IMR-90 (cell line): ENCODE measurements around the gene LCK.

Experiments
- BHLHE40 ChIP-seq: fragments of 150-350 bp; IDR thresholded peaks from 2 replicates; pipeline ENCODE4 v1.6.1; 2016; ENCODE audit warnings: mild to moderate bottlenecking, low read depth, low read length
- CEBPB ChIP-seq: IDR thresholded peaks from 2 replicates; pipeline ENCODE4 v1.6.1; 2012; ENCODE audit warnings: low read depth, low read length, improper control_type of control experiment
- CHD1 ChIP-seq: IDR thresholded peaks from 2 replicates; pipeline ENCODE4 v1.6.1; 2012; ENCODE audit warnings: low read depth, low read length, improper control_type of control experiment
- CTCF ChIP-seq: conservative IDR thresholded peaks from 2 replicates; pipeline ENCODE4 v1.5.1; 2012; ENCODE audit warnings: mild to moderate bottlenecking, low read depth, low read length, improper control_type of control experiment
- ELK1 ChIP-seq: fragments of 150-350 bp; IDR thresholded peaks from 2 replicates; pipeline ENCODE4 v1.6.1; 2016; ENCODE audit warnings: low read depth, mild to moderate bottlenecking, low read length, moderate library complexity, borderline replicate concordance
- FOS ChIP-seq: fragments of 150-350 bp; IDR thresholded peaks from 2 replicates; pipeline ENCODE4 v1.6.1; 2016; ENCODE audit warnings: low read depth, low read length
- MAFK ChIP-seq: IDR thresholded peaks from 2 replicates; pipeline ENCODE4 v1.6.1; 2012; ENCODE audit warnings: low read depth, low read length, improper control_type of control experiment
- MAZ ChIP-seq: IDR thresholded peaks from 2 replicates; pipeline ENCODE4 v1.6.1; 2012; ENCODE audit warnings: low read depth, mild to moderate bottlenecking, low read length, improper control_type of control experiment, moderate library complexity, borderline replicate concordance
- MXI1 ChIP-seq: IDR thresholded peaks from 2 replicates; pipeline ENCODE4 v1.6.1; 2012; ENCODE audit warnings: low read depth, mild to moderate bottlenecking, low read length, moderate library complexity, borderline replicate concordance
- POLR2A ChIP-seq: IDR thresholded peaks from 2 replicates; pipeline ENCODE4 v1.6.1; 2012; ENCODE audit warnings: mild to moderate bottlenecking, low read depth, low read length
- RAD21 ChIP-seq: IDR thresholded peaks from 2 replicates; pipeline ENCODE4 v1.6.1; 2012; ENCODE audit warnings: low read length, improper control_type of control experiment
- RFX5 ChIP-seq: IDR thresholded peaks from 2 replicates; pipeline ENCODE4 v1.8.0; 2012; ENCODE audit warnings: low read depth, mild to moderate bottlenecking, low read length, moderate library complexity
- USF2 ChIP-seq: fragments of 150-350 bp; IDR thresholded peaks from 2 replicates; pipeline ENCODE4 v1.6.1; 2017; ENCODE audit warnings: mild to moderate bottlenecking, antibody characterized with exemption, low read length, low read depth

- no peak for TF ChIP-seq CTCF
- no peak for TF ChIP-seq MAZ
- TF ChIP-seq POLR2A, result no peak
- TF ChIP-seq RAD21, result no peak
- TF ChIP-seq MAFK, result no peak
- TF ChIP-seq CEBPB, result no peak
- TF ChIP-seq BHLHE40, result no peak
- TF ChIP-seq USF2, result no peak
- TF ChIP-seq FOS, result no peak
- TF ChIP-seq ELK1, result no peak
- no peak for TF ChIP-seq RFX5
- no peak for TF ChIP-seq MXI1
- no peak for TF ChIP-seq CHD1
These were observed 11.7 kb upstream of the LCK start for GRCh38 chr1:32239337-32239736.
